GM21526 (cell line): ENCODE measurements around the gene CRISP3.

ENCODE experiments used
- ATAC-seq: cut with Tn5 transposase; IDR thresholded peaks from one replicate; pipeline ENCODE4 v1.9.1; 2021; ENCODE audit warnings: moderate library complexity; ENCODE audit not compliant: unreplicated experiment, low FRiP score

The CRISP3 gene

DNA sequence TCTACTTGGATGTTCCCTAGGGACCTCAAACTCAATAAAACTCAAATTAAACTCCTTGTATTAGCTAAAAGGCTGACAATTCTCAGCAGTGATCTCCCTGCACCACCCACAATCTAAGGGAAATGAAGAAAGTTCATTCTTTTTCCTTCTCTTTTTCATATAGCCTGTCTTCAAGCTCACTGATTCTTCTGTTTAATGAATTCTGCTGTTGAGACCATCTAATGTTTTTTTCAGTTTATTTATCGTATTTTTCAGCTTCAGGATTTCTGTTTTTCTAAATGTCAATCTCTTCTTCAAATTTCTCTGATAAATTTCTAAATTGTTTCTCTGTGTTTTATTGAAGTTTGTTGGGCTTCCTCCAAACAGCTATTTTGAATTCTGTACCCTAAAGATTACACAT is 50.7 kb downstream of the CRISP3 start:
- ATAC-seq = no peak

DNA sequence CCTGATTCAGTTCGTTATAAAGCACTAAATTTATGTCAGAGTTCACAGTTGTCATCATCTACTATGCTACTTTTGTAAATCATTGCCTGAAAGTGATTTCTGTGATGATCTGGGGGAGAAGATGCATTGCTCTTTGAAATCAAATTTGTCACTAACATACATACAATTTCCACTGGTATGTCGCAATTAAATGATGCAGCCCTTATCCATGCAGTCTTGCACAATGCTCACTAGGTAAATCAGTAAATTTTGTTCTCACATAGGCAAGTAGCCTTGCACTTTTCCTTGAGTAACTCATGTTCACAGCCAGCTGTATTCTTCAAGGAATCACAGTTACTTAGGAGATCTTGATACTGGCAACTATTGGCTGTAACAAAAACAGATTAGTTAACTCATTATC is 51.7 kb downstream of the CRISP3 start:
- ATAC-seq = no peak
